NCI-H2029 (cell line): ENCODE data around the gene TMCO2.
A peak's percentile ranks its signal among the peaks of the same experiment; 100 is the strongest.
"Not testable (repeated sequence)": the region's sequence is repeated elsewhere in the genome, so short reads cannot be mapped to it uniquely, and the experiment has no call there.

ENCODE experiments used
- DNase-seq: peaks from one replicate; lab custom pipeline; 2025; lab: John Stamatoyannopoulos, UW

TMCO2 gene

GRCh38 chr1:40247655-40248054 is at the start of gene TMCO2:
Gene TMCO2, plus strand, starts transcription at chr1:40247937. Its CDS starts 57 bp downstream, at chr1:40247994.
- no peak for DNase-seq

DNA sequence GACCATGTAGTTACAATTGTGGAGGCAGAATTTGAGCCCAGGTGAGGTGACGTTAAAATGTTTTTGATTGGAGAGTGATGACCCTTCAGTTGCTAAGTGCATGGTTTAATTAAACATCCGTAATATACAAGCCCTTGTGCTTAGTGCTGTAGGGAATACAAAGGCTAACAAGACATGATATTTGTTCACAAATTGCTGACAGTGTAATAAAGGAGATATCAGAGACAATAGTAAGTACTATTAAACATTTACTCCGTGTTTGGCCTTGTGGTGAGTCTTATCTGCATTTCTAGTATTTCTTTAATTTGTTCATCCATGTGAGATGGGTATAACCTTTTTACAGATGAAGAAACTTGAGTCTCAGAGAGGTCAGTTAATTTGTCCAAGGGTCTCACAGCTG is 48.6 kb upstream of the TMCO2 start:
- peak; percentile 100 for DNase-seq

GRCh38 chr1:40204856-40205255 is 42.9 kb upstream of the TMCO2 start:
- no peak for DNase-seq

- no peak for DNase-seq
Measured at GRCh38 chr1:40210511-40211204, 37.1 kb upstream of the TMCO2 start.

- no peak for DNase-seq
Measured at GRCh38 chr1:40218333-40218732, 29.4 kb upstream of the TMCO2 start.

- not testable (repeated sequence) for DNase-seq
Measured at GRCh38 chr1:40221471-40221905, 26.2 kb upstream of the TMCO2 start.

- DNase-seq: no peak
Measured at GRCh38 chr1:40221977-40222772, 25.6 kb upstream of the TMCO2 start.

DNA sequence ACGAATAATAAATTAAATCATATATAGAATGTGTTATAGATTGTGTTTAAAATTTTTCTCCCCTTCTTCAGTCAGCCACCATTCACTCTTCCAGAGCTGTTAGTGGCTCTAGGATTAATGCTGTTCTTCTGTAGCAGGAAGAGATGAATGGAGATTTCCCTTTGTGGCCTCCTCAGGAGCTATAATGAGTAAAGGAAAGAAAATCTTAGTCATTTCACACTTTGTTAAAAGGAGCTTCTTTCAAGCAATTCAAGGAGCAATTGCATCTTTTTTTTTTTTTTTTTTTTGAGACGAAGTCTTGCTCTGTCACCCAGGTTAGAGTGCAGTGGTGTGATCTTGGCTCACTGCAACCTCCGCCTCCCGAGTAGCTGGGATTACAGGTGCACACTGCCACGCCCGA is 23.7 kb upstream of the TMCO2 start:
- DNase-seq: no peak

- no peak for DNase-seq
Measured at GRCh38 chr1:40226192-40226591, 21.5 kb upstream of the TMCO2 start.

- peak; percentile 39 for DNase-seq
Measured at GRCh38 chr1:40232444-40232843, 15.3 kb upstream of the TMCO2 start.

GRCh38 chr1:40239626-40240025 is 8.1 kb upstream of the TMCO2 start:
- no peak for DNase-seq

- no peak for DNase-seq
Measured at GRCh38 chr1:40240390-40240789, 7.3 kb upstream of the TMCO2 start.

GRCh38 chr1:40241362-40241761 is 6.4 kb upstream of the TMCO2 start:
- no peak for DNase-seq

GRCh38 chr1:40243351-40243750 is 4.4 kb upstream of the TMCO2 start:
- no peak for DNase-seq

- no peak for DNase-seq
Measured at GRCh38 chr1:40244138-40244744, 3.5 kb upstream of the TMCO2 start.

DNA sequence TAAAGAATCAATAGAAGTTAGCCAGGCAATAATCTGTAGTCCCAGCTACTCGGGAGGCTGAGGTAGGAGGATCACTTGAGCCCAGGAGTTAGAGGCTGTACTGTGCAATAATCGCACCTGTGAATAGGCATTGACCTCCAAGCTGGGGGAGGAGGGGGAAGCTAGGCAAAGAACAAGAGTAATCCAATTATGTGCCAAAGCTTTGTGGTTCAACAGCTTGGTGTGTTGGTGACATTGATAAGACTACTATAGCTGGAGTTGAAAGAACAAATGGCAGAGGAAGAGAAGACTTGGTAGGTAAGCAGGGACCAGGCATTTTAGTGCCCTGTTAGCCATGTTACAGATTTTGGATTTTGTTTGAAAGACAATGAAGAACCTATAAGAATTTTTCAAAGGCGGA is 2.1 kb upstream of the TMCO2 start:
- DNase-seq: no peak

DNA sequence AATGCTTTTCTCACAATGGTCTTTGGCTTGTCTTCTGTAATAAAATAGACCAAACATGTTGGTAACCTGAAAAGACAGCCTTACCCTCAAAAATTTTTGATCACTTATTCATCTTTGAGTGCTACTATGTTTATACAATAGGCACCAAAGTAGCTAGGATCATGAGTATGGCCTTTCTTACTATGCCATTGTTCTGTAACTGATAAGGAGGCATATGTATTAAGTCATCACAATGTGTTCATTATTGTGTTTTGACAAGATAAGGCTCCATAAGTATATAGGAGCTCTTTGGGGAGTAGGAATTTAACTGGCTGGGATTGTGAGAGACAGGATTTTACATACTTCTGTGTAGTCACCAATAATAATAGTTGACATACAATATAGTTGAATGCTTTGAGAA is 675 bp downstream of the TMCO2 start:
- DNase-seq: no peak

- DNase-seq: no peak
Measured at GRCh38 chr1:40251456-40251855, 3.7 kb downstream of the TMCO2 start.

DNA sequence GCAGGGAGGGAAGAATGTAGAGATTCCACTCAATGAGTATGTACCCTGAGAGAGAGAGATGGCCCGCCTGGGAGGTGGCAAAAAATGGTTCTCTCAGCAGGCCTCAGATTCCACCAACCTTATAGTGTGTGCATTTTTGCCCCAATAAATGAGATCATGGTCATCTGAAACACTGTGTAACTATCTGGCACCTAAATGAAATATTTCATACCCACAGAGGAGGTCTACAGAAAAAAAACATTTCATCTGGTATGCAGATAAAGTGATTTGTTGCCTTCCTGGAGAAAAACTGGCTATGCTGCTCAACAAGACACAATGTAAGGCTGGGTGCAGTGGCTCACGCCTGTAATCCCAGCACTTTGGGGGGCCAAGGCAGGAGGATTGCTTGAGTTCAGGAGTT is 4.9 kb downstream of the TMCO2 start:
- DNase-seq: no peak

GRCh38 chr1:40255231-40255630 is 7.5 kb downstream of the TMCO2 start:
- DNase-seq: no peak

GRCh38 chr1:40256401-40257084 is 8.8 kb downstream of the TMCO2 start:
- DNase-seq: no peak

GRCh38 chr1:40257313-40257687 is 9.6 kb downstream of the TMCO2 start:
- peak; percentile 97 for DNase-seq
